Measurements from ENCODE around the gene TMEM37.
A peak's percentile ranks its signal among the peaks of the same experiment; 100 is the strongest.

TMEM37 gene

DNA sequence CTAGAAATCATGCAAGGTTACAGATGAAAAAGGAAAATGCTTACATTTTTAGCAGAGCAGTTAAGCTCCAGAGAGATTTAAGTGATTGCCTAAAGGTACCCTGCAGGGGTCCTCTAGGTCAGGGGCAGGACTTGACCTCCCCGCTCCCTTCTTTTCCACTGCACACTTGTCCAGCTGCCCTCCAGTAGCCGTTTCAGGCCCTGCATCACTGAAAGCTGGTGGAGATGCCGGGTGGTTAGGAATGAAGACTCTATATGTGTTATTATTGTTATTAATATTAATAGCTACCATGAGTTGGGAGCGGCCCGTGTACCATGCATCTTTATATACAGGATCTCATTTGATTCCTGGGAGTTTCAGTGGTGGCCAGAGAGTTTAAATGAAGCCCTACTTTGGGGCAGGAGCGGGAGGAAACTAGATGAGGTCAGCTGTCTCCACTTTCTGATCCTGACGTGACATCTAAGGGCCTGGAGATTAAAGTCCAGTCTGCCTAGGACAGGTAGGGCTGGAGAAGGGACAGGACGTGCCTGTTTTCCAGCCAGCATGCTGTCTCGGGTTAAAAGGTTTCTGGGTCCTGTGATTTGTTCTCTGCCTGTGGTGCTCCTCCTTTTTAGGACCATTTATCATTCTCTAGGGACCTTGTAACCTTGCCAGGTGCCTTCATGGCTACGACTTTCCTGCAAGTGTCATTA is 2.1 kb downstream of the TMEM37 start:
- DNase-seq (ENCODE audit: low spot score): peak; percentile 73

DNA sequence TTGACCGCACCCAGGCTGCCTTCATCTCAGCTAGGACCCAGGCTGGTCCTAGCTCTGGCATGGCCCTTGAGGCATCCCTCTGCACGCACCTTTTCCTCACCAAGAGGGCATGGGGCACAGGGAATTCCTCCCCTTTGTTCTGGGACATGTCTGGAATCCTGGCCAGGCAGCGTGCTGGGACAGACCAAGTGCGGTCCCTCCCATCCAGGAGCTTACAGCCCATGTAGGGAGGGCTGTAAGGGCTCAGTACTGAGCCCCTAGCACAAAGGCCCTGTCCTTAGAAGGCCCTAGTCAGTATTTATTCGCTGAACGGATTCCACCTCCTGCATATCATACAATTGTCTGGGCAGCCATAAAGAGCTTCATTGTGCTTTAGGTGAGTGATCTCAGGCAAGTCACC is 3.0 kb downstream of the TMEM37 start:
- DNase-seq (ENCODE audit: low spot score): no peak

DNA sequence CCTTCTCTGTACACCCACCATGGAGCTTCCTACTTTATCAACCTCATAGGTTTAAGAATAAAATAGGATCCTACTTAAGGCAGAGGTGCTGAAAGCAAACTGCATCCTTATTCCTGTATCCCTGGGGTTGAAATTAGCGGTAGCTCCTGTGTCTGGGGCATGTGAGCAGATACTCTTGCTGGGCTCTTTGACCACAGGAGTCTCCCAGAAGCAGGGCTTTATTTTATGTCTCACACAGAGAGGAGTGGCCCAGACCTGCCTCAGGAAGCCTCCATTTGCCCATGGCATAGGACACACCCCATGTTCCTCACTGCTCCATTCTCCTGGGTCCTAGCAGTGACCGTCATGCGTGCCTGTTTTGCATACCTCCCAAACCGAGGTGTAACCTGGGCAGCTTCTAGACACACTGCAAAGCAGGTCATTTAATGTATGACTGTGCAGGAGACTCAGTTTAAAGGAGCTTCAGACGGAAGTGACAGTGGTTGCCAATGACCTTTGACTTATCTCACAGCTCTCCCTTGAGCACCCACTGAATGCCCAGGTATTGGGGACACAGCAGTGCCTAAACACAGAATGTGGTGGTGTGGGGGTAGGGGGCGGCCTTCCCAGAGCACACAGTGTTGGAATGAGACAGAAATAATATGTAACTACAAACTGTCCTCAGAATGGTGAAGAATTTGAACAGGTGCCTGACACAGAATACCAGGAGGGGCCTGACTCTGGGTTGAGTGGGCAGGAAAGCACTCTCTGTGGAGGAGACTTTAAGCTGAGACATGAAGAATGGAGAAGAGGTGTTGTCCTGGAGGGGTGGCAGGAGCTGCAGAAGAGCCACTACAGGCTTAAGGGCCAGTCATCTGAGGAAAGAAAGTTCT is 3.7 kb downstream of the TMEM37 start:
- DNase-seq (ENCODE audit: low spot score): no peak

DNA sequence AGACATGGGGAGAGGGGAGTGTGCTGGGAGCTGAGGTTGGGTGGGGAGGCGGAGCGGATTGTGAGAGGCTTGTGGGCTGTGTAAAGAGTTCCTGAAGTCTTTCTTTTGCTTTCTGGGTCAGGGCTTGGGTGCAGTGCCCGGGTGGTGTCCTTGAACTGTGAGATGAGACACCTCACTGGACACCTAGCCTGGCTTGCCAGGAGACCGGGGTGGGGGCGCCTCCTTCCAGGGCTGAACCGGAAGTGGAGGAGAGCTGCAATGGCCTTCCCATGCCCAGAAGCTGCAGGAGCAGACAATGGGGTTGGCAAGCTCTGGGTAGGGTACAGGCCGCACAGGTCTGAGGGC is 4.3 kb downstream of the TMEM37 start:
- DNase-seq (ENCODE audit: low spot score): no peak

DNA sequence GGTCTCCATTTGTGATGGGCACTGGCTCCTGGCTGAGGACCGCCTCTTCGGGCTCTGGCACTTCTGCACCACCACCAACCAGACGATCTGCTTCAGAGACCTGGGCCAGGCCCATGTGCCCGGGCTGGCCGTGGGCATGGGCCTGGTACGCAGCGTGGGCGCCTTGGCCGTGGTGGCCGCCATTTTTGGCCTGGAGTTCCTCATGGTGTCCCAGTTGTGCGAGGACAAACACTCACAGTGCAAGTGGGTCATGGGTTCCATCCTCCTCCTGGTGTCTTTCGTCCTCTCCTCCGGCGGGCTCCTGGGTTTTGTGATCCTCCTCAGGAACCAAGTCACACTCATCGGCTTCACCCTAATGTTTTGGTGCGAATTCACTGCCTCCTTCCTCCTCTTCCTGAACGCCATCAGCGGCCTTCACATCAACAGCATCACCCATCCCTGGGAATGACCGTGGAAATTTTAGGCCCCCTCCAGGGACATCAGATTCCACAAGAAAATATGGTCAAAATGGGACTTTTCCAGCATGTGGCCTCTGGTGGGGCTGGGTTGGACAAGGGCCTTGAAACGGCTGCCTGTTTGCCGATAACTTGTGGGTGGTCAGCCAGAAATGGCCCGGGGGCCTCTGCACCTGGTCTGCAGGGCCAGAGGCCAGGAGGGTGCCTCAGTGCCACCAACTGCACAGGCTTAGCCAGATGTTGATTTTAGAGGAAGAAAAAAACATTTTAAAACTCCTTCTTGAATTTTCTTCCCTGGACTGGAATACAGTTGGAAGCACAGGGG is 5.5 kb downstream of the TMEM37 start:
- DNase-seq (ENCODE audit: low spot score): no peak

DNA sequence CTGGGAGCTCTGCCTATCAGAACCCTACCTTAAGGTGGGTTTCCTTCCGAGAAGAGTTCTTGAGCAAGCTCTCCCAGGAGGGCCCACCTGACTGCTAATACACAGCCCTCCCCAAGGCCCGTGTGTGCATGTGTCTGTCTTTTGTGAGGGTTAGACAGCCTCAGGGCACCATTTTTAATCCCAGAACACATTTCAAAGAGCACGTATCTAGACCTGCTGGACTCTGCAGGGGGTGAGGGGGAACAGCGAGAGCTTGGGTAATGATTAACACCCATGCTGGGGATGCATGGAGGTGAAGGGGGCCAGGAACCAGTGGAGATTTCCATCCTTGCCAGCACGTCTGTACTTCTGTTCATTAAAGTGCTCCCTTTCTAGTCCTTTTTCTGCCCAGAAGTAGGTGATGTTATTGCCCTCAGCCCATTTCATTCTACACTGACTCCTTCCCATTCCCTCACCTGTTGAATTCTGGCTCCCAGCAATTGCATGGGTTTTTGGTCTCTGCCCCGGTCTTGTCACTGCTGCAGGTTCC is 6.5 kb downstream of the TMEM37 start:
- DNase-seq (ENCODE audit: low spot score): peak; percentile 96

DNA sequence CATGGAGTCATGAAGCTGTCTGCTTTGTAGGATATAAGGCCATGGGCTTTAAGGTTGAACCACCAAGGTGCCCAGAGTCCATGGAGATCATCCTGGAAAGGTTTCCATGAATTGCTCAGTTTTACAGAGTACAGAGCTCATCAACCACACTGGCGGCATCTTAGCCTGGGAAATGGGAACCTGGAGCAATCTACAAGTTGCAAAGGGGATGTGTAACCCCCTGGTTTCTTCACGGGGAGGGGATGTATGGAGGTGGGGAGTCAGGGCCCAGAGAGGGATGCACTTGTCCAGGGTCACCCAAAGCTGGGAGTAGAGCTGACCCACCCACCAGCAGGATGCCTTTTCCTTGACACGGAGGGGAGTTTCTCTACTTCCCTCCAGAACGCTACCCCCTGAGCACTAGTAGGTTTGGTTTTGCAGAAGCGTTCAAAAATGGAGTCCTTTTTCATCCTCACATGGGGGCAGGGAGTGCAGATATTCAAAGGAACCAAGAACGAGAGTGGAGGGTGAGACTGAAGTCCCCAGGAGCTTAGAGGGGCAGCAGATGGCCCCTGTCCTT is 7.2 kb downstream of the TMEM37 start:
- no peak for DNase-seq (ENCODE audit: low spot score)

DNA sequence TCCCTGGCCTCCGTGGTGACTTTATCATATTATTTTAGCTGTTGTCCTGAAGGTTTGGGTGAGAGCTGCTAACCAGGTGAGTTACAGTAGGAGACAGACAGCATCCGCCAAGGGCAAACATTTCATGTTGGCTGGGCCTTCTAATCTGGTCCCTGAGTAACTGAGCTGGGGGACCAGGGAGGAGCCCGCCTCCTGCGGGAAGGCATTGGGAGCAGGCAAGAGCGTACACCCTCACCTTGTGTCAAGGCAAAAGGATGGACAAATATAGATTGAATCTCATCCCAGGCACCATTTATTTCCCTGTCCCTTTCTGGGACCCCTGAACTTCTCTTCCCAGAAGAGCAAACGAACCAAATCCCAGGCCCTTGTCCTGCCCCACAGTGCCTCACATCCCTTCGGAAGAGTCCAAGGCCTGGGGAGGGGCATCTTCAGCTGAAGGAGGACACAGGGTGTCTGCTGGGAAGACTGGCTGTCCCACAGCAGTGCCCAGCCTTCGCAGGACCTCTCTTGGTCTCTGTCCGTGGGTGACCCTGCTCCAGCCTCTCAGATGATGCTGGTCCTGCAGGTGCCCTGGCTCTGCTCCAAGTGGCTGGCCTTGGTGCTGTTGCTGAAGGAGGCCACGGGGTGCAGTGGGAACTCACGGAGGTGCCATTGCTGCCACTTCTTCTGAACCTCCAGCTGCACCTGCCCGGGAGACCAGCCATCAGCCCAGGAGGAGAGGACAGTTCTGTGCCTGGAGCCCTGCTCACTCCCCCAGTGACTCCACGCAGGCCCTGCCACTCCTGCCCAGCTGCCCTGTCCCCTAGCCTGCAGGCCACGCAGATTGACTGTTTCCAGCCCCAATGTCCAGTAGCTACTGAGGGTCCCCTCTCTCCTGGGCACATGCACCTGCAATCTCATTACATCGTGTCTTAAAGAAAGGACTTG is 8.2 kb downstream of the TMEM37 start:
- no peak for DNase-seq (ENCODE audit: low spot score)

DNA sequence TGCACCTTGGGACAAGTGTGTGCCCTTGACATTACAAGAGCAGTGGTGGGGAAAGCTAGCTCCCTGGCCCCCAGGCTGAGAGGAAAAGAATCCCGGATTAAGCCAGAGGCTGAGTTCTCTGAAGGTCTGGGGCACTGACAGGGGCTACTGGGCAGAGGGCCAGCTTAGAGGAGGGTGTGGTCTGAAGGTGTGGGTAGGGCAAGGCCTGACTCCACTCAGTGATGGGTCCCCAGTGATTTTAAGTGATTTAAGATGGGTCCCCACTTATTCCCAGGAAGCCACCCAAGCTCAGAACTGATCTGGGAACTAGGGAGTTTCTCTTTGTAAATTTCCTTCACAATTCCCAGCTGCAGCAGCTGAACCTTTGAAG is 8.8 kb downstream of the TMEM37 start:
- DNase-seq (ENCODE audit: low spot score): no peak

DNA sequence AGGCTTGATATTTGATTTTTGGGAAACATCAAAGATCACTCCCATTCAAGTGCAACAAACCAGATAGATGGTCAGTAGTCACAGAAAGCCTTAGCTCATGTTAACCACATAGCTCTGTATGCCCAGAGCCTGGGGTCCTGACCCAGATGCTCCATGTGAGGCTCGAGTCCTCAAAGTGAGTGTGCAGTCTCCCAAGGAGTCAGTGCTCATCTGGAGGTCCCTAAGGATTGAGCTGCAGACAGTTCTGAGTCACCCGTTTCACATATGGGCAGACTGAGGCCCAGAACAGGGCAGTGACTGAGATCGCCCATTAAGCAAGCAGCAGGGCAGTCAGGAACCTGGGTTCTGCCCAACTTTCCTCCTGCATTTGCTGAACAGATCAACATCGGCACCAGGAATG is 9.2 kb downstream of the TMEM37 start:
- no peak for DNase-seq (ENCODE audit: low spot score)

DNA sequence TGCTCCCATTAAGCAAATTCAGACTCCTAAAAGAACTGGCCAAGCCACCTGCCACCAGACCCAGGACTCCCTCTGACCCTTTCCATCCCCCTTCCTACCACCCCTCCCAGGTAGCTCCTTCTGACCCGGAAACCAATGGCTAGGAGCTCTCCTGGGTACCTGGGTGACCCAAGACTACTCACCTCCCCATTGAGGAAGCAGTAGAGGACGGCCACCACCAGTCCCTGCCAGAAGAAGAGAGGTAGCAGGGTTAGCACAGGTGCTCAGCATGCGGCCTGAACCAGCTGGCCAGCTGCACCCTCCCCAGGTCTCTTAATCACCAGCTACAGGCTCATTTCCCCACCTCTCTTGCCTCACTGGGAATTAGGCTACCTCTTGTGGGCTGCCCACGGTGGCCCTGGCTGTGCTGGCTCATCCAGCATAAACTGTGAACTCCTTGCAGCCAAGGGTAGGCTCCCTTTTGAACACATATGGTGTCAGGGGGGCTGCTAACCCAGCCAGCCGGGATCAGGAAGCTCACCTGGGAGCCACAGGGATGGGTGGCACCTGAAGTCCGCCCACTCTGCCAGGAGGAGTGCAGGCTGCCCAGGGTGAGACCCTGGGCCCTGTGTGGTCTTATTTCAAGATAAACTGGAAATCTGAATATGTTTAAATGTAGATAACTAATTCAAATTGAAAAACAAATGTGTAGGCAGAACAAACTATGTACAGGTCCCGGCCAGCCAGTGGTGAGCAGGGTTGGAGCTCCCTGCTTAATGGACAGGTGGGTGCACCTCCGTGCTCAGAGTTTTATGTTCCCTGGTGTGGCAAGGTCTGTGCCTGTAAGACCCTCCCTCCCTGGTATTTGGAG is 9.9 kb downstream of the TMEM37 start:
- no peak for DNase-seq (ENCODE audit: low spot score)

DNA sequence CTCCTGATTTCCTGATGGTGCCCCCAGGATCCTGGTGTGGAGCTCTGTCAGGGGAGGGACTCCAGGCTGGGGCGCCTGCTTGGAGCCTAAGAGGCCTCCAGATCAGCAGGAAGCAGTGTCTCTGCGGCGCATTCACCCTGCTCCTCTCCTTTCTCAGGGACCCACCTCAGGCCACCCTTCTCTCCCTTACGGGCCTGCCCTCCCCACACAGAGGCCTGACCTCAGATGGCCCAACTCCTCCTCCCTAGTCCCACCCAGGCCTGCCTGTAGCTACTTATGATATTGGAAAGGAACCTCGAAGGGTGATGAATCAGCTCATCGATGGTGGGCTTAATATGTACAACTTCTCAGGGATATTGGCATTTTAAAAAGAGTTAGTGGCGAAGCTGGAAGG is 10.6 kb downstream of the TMEM37 start:
- no peak for DNase-seq (ENCODE audit: low spot score)

DNA sequence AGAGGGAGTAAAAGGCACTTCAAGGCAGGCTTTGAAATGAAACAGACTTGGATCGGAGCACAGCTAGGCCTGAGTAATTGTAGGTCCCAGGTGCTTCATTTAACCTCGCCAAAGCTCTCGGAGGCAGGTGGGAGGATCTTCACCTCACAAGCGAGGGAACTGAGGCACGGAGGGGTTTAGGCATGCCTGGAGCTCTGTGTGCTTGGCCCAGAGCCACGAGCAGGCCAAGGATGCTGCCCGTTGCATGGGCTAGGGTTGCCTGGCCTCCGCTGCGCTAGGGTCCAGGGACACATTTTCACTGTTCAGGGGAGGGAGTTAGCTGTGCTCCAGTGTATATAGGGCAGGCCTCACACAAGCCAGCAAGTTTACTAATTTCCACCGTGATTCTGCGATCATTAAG is 11.2 kb downstream of the TMEM37 start:
- DNase-seq (ENCODE audit: low spot score): no peak

DNA sequence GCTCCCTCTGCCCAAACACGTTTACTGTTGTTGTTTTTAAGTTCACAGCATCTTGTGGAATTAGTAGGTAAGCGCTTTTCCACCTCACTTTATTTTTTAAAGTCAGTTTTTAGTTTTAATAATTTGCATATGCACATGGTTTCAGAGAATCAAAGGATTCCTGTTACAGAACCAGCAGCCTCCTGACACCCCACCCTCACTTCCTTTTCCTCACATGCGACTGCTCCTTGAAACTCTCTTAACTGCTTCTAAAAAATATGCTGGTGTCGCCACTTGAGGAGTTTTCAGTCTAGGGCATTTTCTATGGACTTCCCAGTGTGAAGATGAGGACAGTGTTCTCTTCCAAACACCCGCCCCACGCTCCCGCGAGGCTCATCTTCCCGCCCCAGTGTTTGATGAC is 14.4 kb downstream of the TMEM37 start:
- DNase-seq (ENCODE audit: low spot score): no peak

DNA sequence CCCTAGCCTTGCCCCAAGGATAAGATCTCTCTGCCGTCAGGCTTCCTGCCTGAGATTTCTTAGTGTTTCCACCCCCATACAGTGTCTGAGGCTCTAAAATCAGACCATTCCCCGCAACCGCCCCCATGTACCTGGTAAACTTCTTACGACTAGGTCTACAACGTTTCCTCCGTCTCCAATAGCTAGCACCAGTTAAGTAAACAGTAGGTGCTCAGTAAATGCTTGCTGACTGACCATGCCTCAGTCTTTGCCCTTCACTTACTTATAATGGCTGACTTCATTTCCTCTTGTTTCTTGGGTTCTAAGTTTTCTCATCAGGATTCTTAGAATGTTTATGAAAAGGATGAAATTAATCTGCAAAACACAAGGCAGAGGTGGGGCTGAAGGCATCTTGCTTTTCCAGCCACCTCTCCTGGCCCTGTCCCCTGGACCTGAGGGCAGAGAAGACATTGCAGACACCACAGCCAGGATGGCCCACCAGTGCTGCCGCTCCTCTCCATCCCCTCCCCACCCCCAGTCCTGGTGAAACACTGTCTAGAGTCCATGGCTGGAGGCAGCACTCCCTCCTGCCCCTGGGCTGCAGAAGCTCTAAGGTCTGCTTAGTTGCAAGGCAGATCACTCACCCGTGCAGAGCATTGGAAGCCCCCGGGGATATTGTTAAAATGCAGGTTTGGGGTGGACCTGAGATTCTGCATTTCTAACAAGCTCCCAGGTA is 16.9 kb downstream of the TMEM37 start:
- DNase-seq (ENCODE audit: low spot score): no peak

DNA sequence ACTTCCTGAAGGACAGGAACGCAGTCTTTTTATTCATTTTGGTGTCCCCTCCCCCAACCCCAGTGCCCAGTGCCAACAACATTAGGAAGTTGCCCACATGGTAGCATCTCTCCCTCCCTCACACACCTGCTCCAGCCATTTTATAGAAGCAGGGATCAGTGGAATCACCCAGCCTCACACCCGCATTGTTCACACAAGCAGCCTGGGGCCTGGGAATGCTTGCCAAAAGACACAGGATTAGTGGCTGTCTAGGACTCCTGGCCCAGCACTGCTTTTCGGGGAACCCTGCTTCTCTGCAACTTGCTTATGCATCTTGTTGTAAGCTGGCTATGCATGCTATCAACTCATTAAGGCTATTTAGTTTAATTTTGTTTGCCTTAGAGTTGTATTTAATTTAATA is 17.9 kb downstream of the TMEM37 start:
- no peak for DNase-seq (ENCODE audit: low spot score)

DNA sequence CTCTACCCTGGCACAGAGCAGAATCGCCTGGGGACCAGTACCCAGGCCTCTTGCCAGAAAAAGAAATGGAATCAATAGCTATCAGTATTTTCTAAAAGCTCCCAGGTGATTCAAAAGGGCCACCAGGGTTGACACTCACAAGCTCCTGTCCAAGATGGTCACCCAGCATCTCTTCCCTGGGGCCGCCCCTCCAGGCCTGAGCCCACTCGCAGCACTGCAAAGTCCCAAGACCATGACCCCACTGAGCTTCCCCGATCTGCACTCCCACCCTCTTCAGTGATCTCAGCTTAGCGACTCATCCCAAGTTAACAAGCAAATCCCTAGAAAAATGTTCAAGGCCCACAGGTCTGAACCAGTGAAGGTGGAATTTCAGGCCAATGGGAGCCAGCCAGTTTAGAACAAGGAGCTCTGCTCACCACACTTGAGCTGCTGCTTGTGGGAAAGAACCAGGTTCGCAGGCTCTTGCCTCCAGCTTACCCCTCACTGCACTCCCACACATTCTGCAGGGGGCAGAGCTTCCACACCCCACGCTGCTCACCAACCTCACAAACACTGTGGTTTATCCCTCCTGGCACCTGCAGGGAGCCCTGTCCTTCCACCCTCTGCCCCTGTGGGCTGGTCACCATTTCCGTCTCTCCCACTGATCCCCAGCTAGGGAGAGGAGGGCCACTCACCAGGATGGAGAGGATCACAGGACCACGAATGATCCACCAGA is 19.8 kb downstream of the TMEM37 start:
- DNase-seq (ENCODE audit: low spot score): no peak

DNA sequence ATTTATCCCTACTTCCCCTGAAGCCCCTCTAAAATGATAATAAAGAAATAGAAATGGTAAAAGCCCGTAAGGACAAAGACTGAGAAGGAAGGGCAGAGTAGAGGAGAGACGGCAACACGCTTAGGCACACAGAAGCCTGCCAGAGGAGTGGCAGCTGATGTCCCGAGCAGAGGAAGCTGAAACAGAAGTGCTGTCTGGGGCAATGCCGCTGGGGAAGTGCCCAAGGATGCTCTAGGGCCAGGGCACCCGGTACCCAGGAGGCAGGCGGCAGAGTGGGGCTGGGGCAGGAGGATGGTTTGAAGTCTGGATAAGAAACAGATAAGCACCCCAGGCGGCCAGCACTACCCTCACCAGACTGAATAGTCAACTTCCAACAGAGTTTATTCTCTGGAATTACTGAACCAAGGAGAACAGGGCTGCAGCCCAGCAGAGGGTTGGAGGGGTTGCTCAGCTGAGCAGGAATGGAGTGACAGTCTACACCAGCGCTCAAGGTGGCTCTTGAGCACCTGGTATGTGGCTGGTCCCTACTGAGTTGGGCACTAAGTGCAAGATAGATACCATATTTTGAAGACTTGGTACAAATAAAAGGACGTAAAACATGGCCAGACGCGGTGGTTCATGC is 22.4 kb downstream of the TMEM37 start:
- no peak for DNase-seq (ENCODE audit: low spot score)
